HFF-Myc (cell line): ENCODE data around the gene SLC27A1.
A peak's percentile ranks its signal among the peaks of the same experiment; 100 is the strongest.
"Not testable (repeated sequence)": the region's sequence is repeated elsewhere in the genome, so short reads cannot be mapped to it uniquely, and the experiment has no call there.

Source experiments
- DNase-seq: peaks from one replicate; pipeline ENCODE4 v3.0.0-alpha.2; 2011; ENCODE audit warnings: low read depth; ENCODE audit errors: extremely low read depth
- H3K4me3 ChIP-seq: replicated peaks from 2 replicates; pipeline ENCODE4 v1.5.1; 2011; ENCODE audit warnings: low read depth, mild to moderate bottlenecking, control low read depth, low read length
- TF ChIP-seq, protein P1 (sequence below): IDR thresholded peaks from 2 replicates; pipeline ENCODE4 v1.5.1; 2012; ENCODE audit warnings: mild to moderate bottlenecking, low read depth, low read length, control low read depth; ENCODE audit errors: missing control alignments

Gene SLC27A1

DNA sequence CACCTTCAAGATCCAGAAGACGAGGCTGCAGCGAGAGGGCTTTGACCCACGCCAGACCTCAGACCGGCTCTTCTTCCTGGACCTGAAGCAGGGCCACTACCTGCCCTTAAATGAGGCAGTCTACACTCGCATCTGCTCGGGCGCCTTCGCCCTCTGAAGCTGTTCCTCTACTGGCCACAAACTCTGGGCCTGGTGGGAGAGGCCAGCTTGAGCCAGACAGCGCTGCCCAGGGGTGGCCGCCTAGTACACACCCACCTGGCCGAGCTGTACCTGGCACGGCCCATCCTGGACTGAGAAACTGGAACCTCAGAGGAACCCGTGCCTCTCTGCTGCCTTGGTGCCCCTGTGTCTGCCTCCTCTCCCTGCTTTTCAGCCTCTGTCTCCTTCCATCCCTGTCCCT, 34.1 kb downstream of the SLC27A1 start:
- DNase-seq: no peak
- TF ChIP-seq, protein P1, sequence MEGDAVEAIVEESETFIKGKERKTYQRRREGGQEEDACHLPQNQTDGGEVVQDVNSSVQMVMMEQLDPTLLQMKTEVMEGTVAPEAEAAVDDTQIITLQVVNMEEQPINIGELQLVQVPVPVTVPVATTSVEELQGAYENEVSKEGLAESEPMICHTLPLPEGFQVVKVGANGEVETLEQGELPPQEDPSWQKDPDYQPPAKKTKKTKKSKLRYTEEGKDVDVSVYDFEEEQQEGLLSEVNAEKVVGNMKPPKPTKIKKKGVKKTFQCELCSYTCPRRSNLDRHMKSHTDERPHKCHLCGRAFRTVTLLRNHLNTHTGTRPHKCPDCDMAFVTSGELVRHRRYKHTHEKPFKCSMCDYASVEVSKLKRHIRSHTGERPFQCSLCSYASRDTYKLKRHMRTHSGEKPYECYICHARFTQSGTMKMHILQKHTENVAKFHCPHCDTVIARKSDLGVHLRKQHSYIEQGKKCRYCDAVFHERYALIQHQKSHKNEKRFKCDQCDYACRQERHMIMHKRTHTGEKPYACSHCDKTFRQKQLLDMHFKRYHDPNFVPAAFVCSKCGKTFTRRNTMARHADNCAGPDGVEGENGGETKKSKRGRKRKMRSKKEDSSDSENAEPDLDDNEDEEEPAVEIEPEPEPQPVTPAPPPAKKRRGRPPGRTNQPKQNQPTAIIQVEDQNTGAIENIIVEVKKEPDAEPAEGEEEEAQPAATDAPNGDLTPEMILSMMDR: no peak
- no peak overlapping the region for H3K4me3 ChIP-seq

DNA sequence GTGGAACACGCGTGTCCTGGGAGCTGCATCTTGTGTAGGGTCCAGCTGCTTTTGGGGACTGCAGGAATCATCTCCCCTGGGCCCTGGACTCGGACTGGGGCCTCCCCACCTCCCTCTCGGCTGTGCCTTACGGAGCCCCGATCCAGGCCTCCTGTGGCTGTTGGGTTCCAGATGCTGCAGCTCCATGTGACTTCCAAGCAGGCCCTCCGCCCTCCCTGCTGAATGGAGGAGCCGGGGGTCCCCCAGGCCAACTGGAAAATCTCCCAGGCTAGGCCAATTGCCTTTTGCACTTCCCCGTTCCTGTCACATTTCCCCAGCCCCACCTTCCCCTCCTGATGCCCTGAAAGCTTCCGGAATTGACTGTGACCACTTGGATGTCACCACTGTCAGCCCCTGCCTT, 34.9 kb downstream of the SLC27A1 start:
- no peak for DNase-seq
- TF ChIP-seq, protein P1: no peak
- H3K4me3 ChIP-seq: no peak overlapping the region

DNA sequence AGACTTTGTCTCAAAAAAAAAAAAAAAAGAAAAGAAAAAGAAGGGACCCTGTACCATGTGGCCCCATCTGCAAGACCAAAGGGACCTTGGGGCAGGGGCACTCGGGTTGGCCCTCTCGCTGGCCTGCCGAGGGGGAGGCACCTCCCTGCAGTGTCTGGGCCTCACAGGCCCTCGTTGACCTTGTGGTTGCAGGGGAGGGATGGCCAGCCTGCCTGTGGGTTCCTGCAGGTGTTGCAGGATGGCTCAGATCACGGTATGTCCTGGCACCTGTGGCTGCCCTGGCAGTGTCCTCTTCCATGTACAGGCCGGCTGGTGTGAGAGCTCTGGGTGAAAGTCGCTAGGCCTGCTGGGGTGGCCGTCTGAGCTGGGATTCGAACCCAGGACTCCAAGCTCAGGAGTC, 36.4 kb downstream of the SLC27A1 start:
- no peak for DNase-seq
- no peak overlapping the region for H3K4me3 ChIP-seq
- TF ChIP-seq, protein P1: no peak

- not testable (repeated sequence) for H3K4me3 ChIP-seq, DNase-seq
These were observed 38.2 kb downstream of the SLC27A1 start for GRCh38 chr19:17508558-17508933.

DNA sequence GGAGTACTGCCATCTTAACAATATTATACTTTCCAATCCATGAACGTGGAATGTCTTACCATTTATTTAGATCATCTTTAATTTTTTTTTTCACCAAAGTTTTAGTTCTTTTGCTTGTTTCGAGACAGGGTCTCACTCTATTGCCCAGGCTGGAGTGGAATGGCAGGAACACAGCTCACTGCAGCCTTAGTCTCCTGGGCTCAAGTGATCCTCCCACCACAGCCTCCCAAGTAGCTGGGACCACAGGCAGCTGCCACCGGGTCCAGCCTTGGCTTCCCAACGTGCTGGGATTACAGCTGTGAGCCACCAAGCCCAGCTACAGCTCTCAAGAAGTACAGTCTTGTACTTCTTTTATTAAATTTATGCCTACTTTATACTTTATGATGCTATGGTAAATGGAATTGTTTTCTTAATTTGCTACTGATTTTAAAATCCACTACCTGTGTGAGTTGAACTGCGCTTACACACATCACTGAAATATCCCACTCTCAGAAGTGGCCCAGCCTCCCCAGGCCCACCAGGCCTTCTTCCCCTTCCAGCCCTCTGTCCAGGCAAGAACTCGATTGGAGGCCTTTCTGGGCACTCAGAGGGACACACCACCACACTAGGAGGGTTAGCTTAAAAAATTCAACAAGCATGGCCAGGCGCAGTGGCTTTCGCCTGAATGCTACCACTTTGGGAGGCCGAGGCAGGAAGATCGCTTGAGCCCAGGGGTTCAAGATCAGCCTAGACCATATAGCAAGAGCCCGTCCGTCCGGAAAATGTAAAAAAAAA, 40.1 kb downstream of the SLC27A1 start:
- H3K4me3 ChIP-seq: peak overlapping the region; percentile 86
- no peak for DNase-seq
- TF ChIP-seq, protein P1: no peak

DNA sequence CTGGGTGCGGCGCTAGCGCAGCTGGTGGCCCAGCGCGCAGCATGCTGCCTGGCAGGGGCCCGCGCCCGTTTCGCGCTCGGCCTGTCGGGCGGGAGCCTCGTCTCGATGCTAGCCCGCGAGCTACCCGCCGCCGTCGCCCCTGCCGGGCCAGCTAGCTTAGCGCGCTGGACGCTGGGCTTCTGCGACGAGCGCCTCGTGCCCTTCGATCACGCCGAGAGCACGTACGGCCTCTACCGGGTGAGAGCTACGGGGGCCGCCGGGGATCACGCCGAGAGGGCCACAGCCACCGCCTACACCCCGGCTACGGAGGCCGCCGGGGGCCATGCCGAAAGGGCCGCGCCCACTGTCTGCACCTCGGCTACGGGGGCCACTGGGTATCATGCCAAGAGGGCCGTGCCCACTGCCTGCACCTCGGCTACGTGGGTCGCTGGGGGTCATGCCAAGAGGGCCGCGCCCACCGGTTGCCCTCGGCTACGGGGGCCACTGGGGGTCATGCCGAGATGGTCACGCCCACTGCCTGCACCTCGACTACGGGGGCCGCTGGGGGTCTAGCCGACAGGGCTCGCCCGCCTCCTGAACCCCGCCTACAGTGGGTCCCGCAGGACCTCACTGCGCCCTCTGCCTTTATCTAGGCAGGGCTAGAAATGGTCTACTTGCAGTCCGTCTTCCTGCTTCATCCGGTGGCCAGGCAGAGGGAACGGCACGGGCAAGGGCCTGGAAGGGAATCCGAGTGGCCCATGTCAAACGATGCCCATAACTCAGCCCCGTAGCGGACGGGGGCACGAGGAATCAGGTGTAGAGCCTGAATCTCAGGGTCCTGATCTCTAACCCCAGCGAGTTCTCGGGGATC, 41.6 kb downstream of the SLC27A1 start:
- peak overlapping the region; percentile 86 for H3K4me3 ChIP-seq
- DNase-seq: peak; percentile 25
- TF ChIP-seq, protein P1: no peak

- H3K4me3 ChIP-seq: peak overlapping the region; percentile 86
- TF ChIP-seq, protein P1: no peak
- DNase-seq: no peak
These were observed 42.2 kb downstream of the SLC27A1 start for GRCh38 chr19:17512574-17512939.
